Lower leg skin (tissue), 3 donors: Measurements from ENCODE around the gene SQSTM1.

Experiments used
- POLR2A ChIP-seq, 2 donors: fragments of 450-650 bp; IDR thresholded peaks; one replicate each; pipeline ENCODE4 v1.6.1; 2016 to 2017; ENCODE audit warnings: antibody characterized with exemption in 2 of 2, mild to moderate bottlenecking in 1 of 2, moderate library complexity in 1 of 2
- TF ChIP-seq, protein P1 (sequence below), 3 donors: fragments of 450-650 bp; IDR thresholded peaks; one replicate each; pipeline ENCODE4 v1.5.1; 2016; ENCODE audit warnings: antibody characterized with exemption in 3 of 3, mild to moderate bottlenecking in 3 of 3, moderate library complexity in 2 of 3

DNA sequence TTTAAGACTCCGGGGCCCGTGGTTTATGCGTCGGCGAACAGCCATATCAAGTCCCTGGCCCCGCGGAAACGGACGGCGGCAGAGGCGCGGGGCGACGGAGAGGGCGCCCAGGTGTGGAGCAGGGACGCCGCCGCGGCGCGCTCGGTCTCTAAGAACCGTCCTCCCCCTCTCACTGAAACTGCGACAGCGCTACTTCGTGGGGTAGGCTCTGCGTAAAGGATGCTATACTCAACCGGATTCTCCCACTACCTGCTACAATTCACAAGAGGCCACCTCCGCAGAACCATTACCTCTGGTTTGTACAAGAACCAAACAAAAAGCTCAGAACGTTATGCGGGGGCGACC lies 37.5 kb downstream of the SQSTM1 start:
- TF ChIP-seq POLR2A (IDR thresholded peaks at IDR 0.05): no peak
- TF ChIP-seq, protein P1, sequence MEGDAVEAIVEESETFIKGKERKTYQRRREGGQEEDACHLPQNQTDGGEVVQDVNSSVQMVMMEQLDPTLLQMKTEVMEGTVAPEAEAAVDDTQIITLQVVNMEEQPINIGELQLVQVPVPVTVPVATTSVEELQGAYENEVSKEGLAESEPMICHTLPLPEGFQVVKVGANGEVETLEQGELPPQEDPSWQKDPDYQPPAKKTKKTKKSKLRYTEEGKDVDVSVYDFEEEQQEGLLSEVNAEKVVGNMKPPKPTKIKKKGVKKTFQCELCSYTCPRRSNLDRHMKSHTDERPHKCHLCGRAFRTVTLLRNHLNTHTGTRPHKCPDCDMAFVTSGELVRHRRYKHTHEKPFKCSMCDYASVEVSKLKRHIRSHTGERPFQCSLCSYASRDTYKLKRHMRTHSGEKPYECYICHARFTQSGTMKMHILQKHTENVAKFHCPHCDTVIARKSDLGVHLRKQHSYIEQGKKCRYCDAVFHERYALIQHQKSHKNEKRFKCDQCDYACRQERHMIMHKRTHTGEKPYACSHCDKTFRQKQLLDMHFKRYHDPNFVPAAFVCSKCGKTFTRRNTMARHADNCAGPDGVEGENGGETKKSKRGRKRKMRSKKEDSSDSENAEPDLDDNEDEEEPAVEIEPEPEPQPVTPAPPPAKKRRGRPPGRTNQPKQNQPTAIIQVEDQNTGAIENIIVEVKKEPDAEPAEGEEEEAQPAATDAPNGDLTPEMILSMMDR (IDR thresholded peaks at IDR 0.05): no peak
